Choroid plexus epithelial cell (primary cell): ENCODE results near the gene STAB1.

Experiments used
- DNase-seq: peaks from one replicate; pipeline ENCODE4 v3.0.0-alpha.2; 2010; ENCODE audit warnings: low read depth
- H3K4me3 ChIP-seq: 2 replicates; pipeline ENCODE4 v1.5.1; 2011; ENCODE audit warnings: low read depth, mild to moderate bottlenecking, control low read depth, low read length, moderate library complexity
- CTCF ChIP-seq: conservative IDR thresholded peaks from 2 replicates; pipeline ENCODE4 v1.5.1; 2011; ENCODE audit warnings: low read depth, mild to moderate bottlenecking, control low read depth, inconsistent platforms, low read length, moderate library complexity

STAB1 gene

GRCh38 chr3:52517796-52518722 is 22.9 kb downstream of the STAB1 start:
- DNase-seq, result no peak
- no peak overlapping the region for H3K4me3 ChIP-seq
- TF ChIP-seq CTCF, result no peak

DNA sequence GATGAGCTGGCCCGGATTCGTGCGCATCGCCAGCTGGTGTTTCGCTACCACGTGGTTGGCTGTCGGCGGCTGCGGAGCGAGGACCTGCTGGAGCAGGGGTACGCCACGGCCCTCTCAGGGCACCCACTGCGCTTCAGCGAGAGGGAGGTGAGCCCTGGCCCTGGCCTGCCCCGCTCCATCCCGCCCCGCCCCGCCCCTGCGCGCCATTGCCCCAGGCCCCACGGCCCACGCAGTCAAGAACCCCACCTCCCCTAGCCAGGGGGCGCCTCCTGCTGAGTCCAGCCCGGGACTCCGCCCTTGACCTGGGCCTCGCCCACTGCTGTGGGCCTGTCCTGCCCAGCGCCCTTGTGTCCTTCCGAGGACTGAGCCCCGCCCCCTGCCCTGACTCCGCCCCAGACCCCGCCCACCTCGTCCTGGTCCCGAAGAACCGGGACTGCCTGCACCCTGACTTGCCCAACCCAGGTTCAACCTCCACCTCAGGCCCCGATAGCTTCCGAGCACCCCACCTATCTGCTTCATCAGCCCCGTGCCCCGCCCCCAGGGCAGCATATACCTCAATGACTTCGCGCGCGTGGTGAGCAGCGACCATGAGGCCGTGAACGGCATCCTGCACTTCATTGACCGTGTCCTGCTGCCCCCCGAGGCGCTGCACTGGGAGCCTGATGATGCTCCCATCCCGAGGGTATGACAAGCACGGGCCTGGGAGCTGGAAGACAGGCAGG is 23.7 kb downstream of the STAB1 start:
- no peak overlapping the region for H3K4me3 ChIP-seq
- DNase-seq, result no peak
- TF ChIP-seq CTCF, result no peak

GRCh38 chr3:52519445-52520140 is 24.5 kb downstream of the STAB1 start:
- no peak overlapping the region for H3K4me3 ChIP-seq
- no peak for DNase-seq
- TF ChIP-seq CTCF, result no peak

- TF ChIP-seq CTCF, result no peak
Measured at GRCh38 chr3:52520141-52520667, 25.1 kb downstream of the STAB1 start.

GRCh38 chr3:52520716-52521487 is 25.8 kb downstream of the STAB1 start:
- H3K4me3 ChIP-seq, result no peak overlapping the region
- TF ChIP-seq CTCF, result no peak
- no peak for DNase-seq

More at GRCh38 chr3:52520141-52520667, 25.1 kb downstream of the STAB1 start:
- no peak for DNase-seq
- H3K4me3 ChIP-seq, result no peak overlapping the region

DNA sequence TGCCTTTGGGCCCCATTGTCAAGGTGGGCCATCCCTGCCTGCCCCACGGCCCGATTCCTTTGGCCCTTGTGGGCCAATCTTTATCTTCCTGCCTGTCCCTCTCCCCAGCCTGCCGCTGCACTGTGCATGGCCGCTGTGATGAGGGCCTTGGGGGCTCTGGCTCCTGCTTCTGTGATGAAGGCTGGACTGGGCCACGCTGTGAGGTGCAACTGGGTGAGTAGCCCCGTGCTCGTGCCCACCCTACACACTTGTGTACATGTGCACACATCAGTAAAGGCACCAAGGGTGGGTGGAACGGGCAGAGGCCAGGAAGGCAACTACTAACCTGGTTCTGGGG is 26.3 kb downstream of the STAB1 start:
- no peak for DNase-seq
- H3K4me3 ChIP-seq, result no peak overlapping the region
- TF ChIP-seq CTCF, result no peak
